HG02870 (cell line): Measurements from ENCODE around the gene PPP1R9A.

Experiments used
- ATAC-seq: cut with Tn5 transposase; IDR thresholded peaks from one replicate; pipeline ENCODE4 v1.9.1; 2021; ENCODE audit warnings: mild to moderate bottlenecking, moderate library complexity; ENCODE audit not compliant: unreplicated experiment

Gene PPP1R9A

DNA sequence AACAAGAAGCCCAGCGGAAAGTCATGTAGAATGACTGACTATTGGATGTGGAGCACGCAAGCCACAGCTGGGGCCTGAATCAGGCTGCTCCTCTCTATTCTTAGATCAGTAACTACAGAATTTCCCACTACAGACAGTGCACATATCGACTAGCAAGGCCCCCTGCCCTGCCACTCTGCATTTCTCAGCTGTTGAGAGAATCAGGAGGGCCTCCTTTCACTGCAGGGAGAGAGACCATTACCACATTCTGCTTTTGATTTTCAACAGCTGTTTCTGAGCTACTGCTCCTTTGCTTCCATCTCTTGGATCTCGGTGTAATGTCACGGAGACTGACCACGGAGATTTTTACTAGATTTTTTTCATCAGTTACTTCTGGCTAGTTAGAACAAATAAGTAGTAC, 343.2 kb downstream of the PPP1R9A start:
- ATAC-seq, result no peak

DNA sequence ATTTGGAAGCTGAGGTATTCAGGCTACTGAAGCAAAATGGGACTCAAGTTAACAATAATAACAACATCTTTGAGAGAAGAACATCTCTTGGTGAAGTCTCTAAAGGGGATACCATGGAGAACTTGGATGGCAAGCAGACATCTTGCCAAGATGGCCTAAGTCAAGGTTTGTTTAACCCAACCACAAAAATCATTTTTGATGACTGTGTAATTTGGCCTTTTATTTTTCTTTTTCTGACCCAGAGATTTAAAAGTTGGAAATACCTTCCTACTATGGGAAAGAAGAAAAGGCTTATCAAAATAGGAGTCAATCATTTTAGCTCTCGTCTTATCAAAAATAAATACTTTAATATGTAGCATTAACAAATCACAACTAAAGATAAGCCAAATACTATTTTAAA, 344.6 kb downstream of the PPP1R9A start:
- no peak for ATAC-seq

- ATAC-seq, result no peak
These were observed 346.6 kb downstream of the PPP1R9A start for GRCh38 chr7:95253986-95254385.

DNA sequence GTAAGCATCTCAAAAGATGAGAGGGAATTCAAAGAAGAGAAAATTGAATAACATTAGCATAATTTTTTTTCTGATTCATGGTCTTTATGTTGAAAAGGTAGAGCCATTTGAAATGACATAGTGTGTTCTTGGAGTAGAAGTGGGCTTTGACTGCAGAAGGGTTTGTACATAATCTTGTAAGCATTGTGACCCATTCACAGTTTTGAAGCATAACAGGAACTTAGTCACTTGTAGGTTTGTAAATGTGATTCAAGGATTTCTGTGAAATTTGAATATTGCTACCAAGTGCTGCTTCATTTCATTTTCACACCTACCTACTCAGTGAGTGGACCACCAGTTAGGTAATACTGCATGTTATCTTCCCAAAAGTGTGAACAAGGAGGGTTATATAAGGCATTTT, 348.3 kb downstream of the PPP1R9A start:
- no peak for ATAC-seq

DNA sequence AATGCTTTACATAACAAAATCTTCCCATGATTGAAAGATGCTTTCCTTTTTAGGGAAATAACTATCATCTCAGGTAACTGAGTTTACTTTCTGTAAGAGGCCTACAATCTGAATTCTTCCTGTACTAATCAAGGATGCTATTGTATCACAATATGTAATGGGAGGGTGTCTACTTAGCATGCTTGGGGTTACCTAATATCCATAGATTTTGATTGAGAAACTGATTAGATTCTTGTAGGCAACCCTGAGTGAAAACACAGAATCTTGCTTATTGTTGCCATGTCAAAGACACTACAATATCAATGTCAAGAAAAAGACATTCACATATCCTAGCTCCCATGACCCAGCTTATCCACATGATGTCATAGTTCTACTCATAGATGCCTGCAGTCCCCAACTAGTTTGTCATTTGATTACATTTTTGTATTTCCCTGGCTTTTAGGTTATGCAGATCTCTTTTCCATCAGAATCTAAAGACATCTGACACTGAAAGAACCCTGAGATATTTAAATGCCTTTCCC, 354.6 kb downstream of the PPP1R9A start:
- no peak for ATAC-seq

GRCh38 chr7:95262875-95263274, 355.5 kb downstream of the PPP1R9A start:
- ATAC-seq, result no peak

DNA sequence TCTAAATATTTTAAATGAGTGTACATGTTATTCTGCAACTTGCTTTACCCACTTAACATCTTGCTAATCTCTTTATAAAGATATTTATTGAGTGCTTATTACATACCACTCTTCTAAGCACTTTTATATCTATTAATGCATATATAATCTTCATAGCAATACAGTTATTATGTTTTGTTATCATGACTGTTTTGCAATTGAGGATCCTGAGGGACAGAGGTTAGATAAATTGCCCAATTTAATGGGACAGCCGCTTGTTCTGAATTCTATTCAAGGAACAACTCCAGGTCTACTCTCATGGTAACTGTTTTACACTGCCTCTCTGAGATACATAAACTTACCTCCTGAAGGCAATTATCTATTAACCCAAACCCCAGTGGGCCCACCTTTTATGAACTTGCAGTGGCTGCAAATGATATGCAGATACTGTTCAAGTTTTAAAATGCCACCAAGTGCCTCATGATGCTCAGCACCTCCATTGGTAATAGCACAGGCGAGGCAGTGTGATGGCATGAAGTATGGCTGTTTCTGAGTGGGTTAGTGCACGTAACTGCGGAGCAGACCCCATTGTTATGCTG, 356.5 kb downstream of the PPP1R9A start:
- no peak for ATAC-seq

- no peak for ATAC-seq
These were observed 357.0 kb downstream of the PPP1R9A start for GRCh38 chr7:95264363-95264891.

DNA sequence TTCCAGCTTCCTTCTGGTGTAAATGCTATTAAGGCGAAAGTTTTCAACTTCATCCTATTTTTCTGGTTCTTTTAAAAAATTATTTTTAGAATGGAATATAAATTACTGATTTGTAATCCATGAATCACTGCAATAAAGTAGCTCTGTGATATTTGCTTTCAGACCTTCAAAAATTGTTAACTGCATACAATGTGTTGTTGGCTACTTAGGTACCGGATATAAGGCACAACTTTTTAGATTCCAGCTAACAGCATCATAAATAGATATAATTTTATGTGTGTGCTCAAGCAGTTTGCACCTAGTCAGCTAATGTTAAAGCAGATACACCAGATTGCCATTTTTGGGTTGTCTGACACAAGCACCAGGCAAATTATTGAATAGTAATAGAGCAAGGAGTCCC, 358.2 kb downstream of the PPP1R9A start:
- no peak for ATAC-seq

GRCh38 chr7:95267754-95268153, 360.4 kb downstream of the PPP1R9A start:
- ATAC-seq, result no peak

GRCh38 chr7:95269640-95270039, 362.2 kb downstream of the PPP1R9A start:
- no peak for ATAC-seq

DNA sequence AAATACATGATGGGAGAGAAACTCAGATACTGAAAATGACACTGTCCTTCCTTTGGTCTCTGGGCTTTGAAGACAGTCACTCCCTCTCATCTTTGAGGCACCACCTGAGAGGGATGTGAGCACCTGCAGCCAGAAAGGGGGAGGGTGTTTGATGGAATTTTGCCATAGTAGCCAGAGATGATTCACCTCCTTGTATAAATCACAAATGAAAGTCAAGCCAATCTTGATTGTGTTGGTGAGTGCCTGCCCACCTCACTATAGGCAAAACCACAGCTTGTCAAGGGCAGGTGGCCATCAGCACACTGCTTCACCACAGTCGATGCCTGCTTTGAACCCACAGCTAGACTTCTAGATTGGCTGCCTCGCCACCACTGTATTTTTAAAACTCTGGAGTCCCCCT, 368.7 kb downstream of the PPP1R9A start:
- ATAC-seq, result no peak

DNA sequence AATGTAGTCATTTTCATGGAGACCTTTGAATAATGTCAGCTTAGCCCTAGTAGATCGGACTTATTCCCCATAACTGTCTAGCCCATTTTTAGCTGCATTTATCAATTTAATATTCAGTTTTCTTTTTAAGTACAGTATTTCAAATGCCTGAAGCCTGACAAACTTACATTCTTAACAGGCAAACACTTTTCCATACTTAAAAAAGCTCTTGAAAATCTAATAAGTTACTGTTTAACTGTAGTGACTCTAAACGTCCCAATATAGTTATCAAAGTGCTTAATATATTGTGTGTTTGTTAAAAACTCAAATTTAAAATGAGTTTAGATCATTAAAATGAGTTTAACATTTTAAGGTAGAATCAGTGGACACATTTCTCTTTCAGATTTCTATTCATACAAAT, 372.0 kb downstream of the PPP1R9A start:
- no peak for ATAC-seq

GRCh38 chr7:95286096-95286495, 378.7 kb downstream of the PPP1R9A start:
- ATAC-seq, result no peak

GRCh38 chr7:95290166-95290830, 382.9 kb downstream of the PPP1R9A start:
- ATAC-seq, result no peak

DNA sequence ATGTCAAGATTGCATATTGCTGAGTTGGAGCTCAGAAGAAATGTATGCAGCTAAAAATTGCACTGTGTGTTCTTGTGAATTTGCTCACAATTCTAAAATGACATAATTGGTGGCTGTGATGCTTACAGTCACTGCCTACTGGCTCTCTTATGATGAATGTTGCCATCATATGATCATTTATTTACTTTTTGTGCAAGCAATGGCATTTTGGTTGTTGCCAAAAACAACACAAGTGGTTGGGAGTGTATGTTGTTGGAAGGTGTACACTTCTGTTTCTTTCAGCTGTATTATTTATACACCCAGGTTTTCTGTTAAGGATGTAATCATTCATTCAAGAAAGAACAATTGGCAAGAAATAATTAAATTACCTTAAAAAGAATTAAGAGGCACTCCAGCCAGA, 388.0 kb downstream of the PPP1R9A start:
- no peak for ATAC-seq

GRCh38 chr7:95296456-95296855, 389.1 kb downstream of the PPP1R9A start:
- ATAC-seq, result no peak

DNA sequence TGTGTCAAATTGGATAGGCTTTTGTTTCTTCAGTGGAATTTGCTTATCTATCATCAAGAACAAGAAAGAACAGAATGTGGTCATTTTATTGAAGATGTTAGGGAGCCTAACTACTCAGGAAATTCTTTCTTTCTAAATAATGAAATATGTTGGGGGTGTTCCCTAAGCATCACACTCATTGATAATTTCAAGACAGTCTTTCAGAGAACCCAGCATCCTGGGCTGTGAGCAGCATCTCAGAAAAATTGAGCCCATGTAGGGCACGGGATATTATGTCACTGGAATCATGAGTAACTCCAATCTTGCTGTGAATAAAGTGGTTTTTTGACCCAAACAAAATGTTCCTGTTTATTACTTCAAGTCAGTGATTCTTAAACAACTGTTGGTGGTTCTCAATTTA, 389.6 kb downstream of the PPP1R9A start:
- ATAC-seq, result no peak

DNA sequence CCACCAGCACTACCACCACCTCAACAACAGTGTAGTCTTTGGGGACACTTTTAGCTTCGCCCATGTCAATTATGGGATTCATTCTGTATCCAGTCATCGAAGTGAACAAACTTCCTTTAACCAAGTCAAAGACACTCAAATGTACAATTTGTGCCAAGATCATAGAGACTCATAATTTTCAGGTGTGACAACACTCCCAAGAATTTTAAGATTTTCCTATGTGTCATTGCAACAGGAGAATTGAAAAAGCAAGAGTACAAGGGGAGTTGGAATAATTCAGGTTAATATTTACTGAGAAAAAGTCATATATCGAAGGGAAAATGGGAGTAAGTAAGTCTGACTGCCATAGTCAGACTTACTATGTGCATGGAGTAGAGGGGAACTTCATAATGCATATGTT, 390.7 kb downstream of the PPP1R9A start:
- no peak for ATAC-seq

DNA sequence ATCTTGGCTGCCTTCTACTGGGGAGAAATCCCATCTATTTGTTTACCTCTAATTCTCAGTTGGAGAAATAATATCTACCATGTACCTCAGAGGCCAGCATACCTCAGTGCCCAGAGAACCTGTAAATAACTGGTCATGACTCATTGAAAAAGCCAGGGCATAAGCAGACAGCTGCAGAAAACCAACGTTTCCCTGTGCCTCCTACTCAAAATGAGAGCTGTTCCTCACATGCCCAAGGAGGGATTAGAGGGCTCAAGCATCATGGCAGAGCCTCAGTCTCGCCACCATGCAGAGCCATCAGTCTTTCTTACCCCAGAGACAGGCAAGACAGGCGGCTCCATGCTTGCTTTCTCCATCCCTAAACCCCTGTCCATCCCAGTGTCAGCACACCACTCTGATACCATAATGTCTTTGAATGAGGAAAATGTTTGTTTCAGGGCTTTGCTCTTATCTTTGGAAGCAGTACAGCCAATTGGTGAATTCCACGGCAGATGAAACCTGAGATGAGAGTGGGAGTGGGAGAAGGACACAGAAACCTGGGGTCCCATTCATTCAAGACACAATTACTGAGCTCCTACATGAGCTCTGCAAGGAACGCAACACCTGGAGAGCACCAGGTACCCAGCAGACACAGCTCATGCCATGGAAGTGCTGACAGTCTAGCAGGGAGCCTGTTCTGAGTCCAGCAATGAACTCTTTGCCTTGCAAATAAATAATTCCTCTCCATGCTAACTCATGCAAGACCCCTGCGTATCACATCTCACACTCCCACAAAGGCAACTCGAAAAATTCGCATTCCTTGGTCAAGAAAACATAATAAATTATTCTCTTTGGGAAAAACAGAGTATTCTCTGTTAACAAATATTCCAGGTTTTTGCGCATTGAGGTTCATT, 395.9 kb downstream of the PPP1R9A start:
- no peak for ATAC-seq

GRCh38 chr7:95304990-95305389, 397.6 kb downstream of the PPP1R9A start:
- no peak for ATAC-seq

GRCh38 chr7:95309951-95310350, 402.6 kb downstream of the PPP1R9A start:
- ATAC-seq, result no peak
